Measurements from ENCODE around the gene NUDT6.

The NUDT6 gene

GRCh38 chr4:122912810-122913575 is 9.4 kb downstream of the NUDT6 start:
- DNase-seq = no peak

- no peak for DNase-seq
Observed at GRCh38 chr4:122911588-122911987, 10.8 kb downstream of the NUDT6 start.

GRCh38 chr4:122909683-122910082 is 12.7 kb downstream of the NUDT6 start:
- DNase-seq = no peak

GRCh38 chr4:122908223-122908622 is 14.2 kb downstream of the NUDT6 start:
- DNase-seq = no peak

- DNase-seq = no peak
Observed at GRCh38 chr4:122906859-122907305, 15.5 kb downstream of the NUDT6 start.

GRCh38 chr4:122903766-122904288 is 18.6 kb downstream of the NUDT6 start:
- DNase-seq = no peak

- no peak for DNase-seq
Observed at GRCh38 chr4:122901247-122902010, 21.0 kb downstream of the NUDT6 start.

- DNase-seq = no peak
Observed at GRCh38 chr4:122900314-122900713, 22.1 kb downstream of the NUDT6 start.

GRCh38 chr4:122899682-122900081 is 22.7 kb downstream of the NUDT6 start:
- no peak for DNase-seq

- DNase-seq = no peak
Observed at GRCh38 chr4:122898370-122899150, 23.8 kb downstream of the NUDT6 start.

- no peak for DNase-seq
Observed at GRCh38 chr4:122896270-122896669, 26.1 kb downstream of the NUDT6 start.

- DNase-seq = no peak
Observed at GRCh38 chr4:122895336-122895995, 26.9 kb downstream of the NUDT6 start.

- DNase-seq = no peak
Observed at GRCh38 chr4:122894827-122895226, 27.6 kb downstream of the NUDT6 start.

GRCh38 chr4:122890147-122890795 is 32.1 kb downstream of the NUDT6 start:
- DNase-seq = no peak

GRCh38 chr4:122889726-122890125 is 32.7 kb downstream of the NUDT6 start:
- no peak for DNase-seq

- no peak for DNase-seq
Observed at GRCh38 chr4:122884499-122884898, 37.9 kb downstream of the NUDT6 start.

GRCh38 chr4:122882857-122883735 is 39.3 kb downstream of the NUDT6 start:
- DNase-seq = no peak

GRCh38 chr4:122879001-122879400 is 43.4 kb downstream of the NUDT6 start:
- DNase-seq = no peak

GRCh38 chr4:122876456-122876855 is 45.9 kb downstream of the NUDT6 start:
- no peak for DNase-seq

GRCh38 chr4:122875949-122876348 is 46.4 kb downstream of the NUDT6 start:
- no peak for DNase-seq

All from bone marrow (tissue), 2 donors.